Measurements from ENCODE around the gene GRIA4. TPM values are rescaled to one million over a fixed set of nuclear protein-coding genes. Genes with fewer than 3 reads are reported as not detected.

GRIA4 gene
- total and polyA plus RNA-seq, 12 donors = not detected

DNA sequence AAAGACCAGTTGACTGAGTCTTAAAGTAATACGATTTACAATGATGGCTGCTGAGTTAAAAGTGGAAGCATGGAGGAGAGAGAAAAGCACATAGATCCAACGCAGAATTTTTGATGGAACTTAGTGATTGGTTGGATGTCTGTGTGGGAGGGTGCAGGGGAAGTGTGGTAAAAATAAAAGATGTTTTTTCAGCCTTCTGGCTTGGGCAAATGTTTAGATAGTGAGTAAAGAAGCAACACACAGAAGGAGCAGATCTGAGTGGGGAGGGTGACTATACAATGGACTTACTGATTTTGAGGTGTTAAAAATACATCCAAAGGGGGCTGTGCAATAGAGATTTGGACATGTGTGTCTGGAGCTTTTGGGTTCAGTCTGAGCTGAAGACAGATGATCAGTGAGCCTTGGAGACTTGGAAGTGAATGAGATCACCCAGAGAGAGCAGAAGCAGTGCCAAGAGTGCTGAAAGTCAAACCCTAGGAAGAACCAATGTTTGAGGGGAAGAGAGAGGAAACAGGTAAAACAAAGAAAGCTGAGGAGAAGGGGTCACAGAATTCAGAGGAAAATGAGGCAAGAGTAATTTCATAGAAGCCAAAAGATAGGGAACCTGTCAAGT is 8.6 kb downstream of the GRIA4 start:
- intact Hi-C loops (cut with DNase I) = no loop called here
- Histone ChIP-seq H3K36me3 (no peaks in the 10 kb centered on the region), H3K27me3 (peaks cover 0 to 14% (median 4%) of the 10 kb centered on the region in 7 donors), H3K4me3 (no peak overlapping the region), H3K9me3 (no peaks in the 10 kb centered on the region), H3K27ac (no peak overlapping the region), H3K4me1 (no peaks in the 10 kb centered on the region)
- ATAC-seq (no peak), DNase-seq (no peak)
- TF ChIP-seq, protein P1, sequence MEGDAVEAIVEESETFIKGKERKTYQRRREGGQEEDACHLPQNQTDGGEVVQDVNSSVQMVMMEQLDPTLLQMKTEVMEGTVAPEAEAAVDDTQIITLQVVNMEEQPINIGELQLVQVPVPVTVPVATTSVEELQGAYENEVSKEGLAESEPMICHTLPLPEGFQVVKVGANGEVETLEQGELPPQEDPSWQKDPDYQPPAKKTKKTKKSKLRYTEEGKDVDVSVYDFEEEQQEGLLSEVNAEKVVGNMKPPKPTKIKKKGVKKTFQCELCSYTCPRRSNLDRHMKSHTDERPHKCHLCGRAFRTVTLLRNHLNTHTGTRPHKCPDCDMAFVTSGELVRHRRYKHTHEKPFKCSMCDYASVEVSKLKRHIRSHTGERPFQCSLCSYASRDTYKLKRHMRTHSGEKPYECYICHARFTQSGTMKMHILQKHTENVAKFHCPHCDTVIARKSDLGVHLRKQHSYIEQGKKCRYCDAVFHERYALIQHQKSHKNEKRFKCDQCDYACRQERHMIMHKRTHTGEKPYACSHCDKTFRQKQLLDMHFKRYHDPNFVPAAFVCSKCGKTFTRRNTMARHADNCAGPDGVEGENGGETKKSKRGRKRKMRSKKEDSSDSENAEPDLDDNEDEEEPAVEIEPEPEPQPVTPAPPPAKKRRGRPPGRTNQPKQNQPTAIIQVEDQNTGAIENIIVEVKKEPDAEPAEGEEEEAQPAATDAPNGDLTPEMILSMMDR (IDR thresholded peaks at IDR 0.05) = no peak
- WGBS, 2 donors = 69 to 76% methylated on average over 2 of the region's 2 CpGs

DNA sequence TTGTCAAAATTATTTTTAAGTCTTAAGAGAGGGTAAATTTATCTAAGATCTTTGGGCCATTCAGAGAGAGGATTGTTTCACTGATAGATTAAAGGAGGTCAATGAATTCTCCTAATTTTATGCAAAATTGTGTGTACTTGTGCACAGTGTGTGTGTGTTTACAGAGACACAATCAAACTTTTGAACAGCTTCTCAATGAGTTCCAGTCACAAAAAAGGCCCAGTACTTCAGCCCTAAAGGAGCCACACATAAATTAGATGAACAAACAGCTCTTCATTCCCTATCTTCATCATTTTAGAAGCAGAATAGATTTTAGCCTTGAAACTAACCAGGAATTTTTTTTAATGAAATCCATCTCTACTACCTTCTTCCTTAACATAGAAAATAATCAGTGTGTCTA is 9.7 kb downstream of the GRIA4 start:
- Histone ChIP-seq H3K27ac (no peak overlapping the region), H3K27me3 (peaks cover 0 to 3% (median 0%) of the 10 kb centered on the region in 7 donors), H3K36me3 (no peaks in the 10 kb centered on the region), H3K4me1 (no peaks in the 10 kb centered on the region), H3K4me3 (no peak overlapping the region), H3K9me3 (no peaks in the 10 kb centered on the region)
- TF ChIP-seq, protein P1 (IDR thresholded peaks at IDR 0.05) = no peak
- ATAC-seq (no peak), DNase-seq (no peak)
- intact Hi-C loops (cut with DNase I) = no loop called here

DNA sequence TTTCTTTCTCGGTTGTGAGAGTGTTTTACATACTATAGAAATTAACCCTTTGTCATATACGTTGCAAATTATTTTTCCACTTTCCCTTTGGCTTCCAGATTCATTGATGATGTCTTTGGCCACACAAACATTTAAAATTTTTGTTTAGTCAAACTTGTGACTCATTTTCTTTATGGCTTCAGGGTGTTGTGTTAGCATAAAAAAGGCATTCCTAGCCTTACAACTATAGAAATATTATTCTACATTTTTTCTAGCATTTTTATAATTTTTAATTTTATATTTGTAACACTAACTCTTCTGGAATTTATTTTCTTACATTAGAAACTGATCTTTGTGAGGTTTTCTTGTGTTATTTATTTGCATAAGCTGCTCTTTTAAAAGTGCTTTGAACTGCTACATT is 12.1 kb downstream of the GRIA4 start:
- Histone ChIP-seq H3K27me3 (no peaks in the 10 kb centered on the region), H3K9me3 (no peaks in the 10 kb centered on the region), H3K4me1 (no peaks in the 10 kb centered on the region), H3K36me3 (no peaks in the 10 kb centered on the region), H3K4me3 (no peak overlapping the region), H3K27ac (no peak overlapping the region)
- intact Hi-C loops (cut with DNase I) = no loop called here
- TF ChIP-seq, protein P1 (IDR thresholded peaks at IDR 0.05) = no peak
- 52 to 60% methylated on average over 2 of the region's 2 CpGs for WGBS, 2 donors
- no peak for ATAC-seq
- no peak for DNase-seq

DNA sequence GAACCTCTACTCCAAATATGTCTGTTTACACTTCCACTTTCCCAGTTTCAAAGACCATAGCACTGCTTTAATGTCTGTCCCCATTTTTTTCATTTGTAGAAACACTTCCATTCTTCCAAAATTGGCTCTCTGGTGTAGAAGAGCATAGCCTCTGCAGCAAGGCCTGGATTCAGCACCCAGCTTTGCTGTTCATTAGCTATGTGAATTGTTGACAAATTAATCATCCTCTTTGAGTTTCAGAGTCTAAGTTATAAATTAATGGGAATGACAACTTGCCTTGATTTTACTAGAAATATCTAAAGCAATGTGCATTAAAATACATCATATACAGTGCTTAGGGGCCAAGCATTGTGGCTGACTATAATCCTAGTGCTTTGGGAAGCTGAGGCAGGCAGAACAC is 22.4 kb downstream of the GRIA4 start:
- no peaks in the 10 kb centered on the region for H3K27me3 ChIP-seq
- H3K36me3 ChIP-seq = no peaks in the 10 kb centered on the region
- H3K4me3 ChIP-seq = no peak overlapping the region
- TF ChIP-seq, protein P1 (IDR thresholded peaks at IDR 0.05) = no peak
- H3K27ac ChIP-seq = no peak overlapping the region
- DNase-seq (no peak), ATAC-seq (no peak)
- intact Hi-C loops (cut with DNase I) = no loop called here
- no peaks in the 10 kb centered on the region for H3K9me3 ChIP-seq
- no peaks in the 10 kb centered on the region for H3K4me1 ChIP-seq
